Erythroblast (primary cell): ENCODE results near the gene SHB.

Experiments
- GATA1 ChIP-seq: IDR thresholded peaks from 2 replicates; pipeline ENCODE4 v1.6.1; 2011; ENCODE audit warnings: low read depth, mild to moderate bottlenecking, control low read depth, low read length, moderate library complexity
- POLR2A ChIP-seq: IDR thresholded peaks from 2 replicates; pipeline ENCODE4 v1.6.1; 2011; ENCODE audit warnings: mild to moderate bottlenecking, low read length

DNA sequence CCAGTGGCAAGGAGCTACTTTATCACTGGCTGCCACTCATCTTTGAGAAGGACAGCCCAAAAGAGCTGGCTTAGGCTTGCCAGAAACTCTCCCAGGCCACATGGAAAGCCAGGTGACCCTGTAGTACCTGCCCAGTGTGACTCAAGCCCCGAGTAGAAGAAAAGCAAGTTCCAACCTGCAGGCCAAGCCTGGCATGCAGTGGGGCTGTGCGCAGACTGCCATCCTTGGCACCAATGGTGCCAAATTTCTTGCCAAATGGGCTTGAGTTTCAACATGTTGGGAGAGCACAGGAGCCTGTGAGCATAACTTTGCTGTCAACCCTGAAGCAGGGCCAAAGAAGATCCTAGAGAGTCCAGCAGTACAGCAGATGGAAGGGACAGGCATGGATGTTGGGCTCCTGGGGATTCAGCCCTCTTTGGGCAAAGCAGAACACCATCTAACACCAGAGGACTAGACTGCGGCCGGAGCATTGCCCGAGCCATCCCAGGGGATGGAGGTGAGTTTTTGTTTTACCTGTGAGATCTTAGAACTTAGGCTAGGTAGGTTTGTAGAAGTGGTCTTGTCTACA lies 27.3 kb upstream of the SHB start:
- no peak for TF ChIP-seq POLR2A
- no peak for TF ChIP-seq GATA1
